Breast epithelium (tissue), 3 donors: ENCODE measurements around the gene FRMPD1.

Experiments
- POLR2A ChIP-seq: fragments of 450-650 bp; IDR thresholded peaks from one replicate; pipeline ENCODE4 v1.6.1; 2016; ENCODE audit warnings: antibody characterized with exemption, mild to moderate bottlenecking, moderate library complexity
- TF ChIP-seq, protein P1 (sequence below), 3 donors: fragments of 450-650 bp; IDR thresholded peaks; one replicate each; pipeline ENCODE4 v1.5.1; 2016 to 2017; ENCODE audit warnings: antibody characterized with exemption in 3 of 3, mild to moderate bottlenecking in 3 of 3, moderate library complexity in 3 of 3

DNA sequence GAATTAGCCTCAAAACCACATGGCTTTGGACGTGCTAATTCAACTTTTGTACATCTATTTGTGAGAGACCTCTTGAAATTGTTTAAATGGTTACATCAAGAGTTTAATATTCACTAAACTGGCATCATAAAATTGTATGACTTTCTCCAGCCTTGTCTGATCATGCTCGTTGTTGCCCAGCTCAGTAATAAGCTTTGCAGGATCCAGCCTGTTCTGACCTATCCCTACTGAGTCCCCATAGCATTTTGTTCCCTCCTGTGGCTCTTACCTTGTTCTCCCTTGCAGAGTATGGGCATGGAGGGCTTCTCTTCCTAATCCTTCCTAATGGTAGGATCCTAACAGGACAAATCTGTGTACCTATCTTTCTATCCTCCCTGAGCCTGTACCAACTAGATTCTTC lies 127.8 kb downstream of the FRMPD1 start:
- TF ChIP-seq, protein P1, sequence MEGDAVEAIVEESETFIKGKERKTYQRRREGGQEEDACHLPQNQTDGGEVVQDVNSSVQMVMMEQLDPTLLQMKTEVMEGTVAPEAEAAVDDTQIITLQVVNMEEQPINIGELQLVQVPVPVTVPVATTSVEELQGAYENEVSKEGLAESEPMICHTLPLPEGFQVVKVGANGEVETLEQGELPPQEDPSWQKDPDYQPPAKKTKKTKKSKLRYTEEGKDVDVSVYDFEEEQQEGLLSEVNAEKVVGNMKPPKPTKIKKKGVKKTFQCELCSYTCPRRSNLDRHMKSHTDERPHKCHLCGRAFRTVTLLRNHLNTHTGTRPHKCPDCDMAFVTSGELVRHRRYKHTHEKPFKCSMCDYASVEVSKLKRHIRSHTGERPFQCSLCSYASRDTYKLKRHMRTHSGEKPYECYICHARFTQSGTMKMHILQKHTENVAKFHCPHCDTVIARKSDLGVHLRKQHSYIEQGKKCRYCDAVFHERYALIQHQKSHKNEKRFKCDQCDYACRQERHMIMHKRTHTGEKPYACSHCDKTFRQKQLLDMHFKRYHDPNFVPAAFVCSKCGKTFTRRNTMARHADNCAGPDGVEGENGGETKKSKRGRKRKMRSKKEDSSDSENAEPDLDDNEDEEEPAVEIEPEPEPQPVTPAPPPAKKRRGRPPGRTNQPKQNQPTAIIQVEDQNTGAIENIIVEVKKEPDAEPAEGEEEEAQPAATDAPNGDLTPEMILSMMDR (IDR thresholded peaks at IDR 0.05), result no peak
- TF ChIP-seq POLR2A, result no peak
